ENCODE results near the gene TARBP1.
"Not testable (repeated sequence)": the region's sequence is repeated elsewhere in the genome, so short reads cannot be mapped to it uniquely, and the experiment has no call there.

DNA sequence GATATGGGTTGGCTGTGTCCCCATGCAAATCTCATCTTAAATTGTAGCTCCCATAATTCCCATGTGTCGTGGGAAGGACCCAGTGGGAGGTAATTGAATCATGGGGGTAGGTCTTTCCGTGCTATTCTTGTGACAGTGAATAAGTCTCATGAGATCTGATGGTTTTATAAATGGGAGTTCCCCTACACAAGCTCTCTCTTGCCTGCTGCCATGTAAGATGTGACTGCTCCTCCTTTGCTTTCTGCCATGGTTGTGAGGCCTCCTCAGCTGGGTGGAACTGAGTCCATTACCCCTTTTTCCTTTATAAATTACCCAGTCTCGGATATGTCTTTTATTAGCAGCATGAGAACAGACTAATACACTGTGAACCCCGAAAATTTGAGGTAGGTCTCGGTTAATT, 25.3 kb upstream of the TARBP1 start:
- not testable (repeated sequence) for TF ChIP-seq CTCF (conservative IDR thresholded peaks at IDR 0.05; ENCODE audit: low read length); EZH2phosphoT487 (IDR thresholded peaks at IDR 0.05; ENCODE audit: borderline replicate concordance, low read depth, low read length)

Measured in OCI-LY7 (cell line).